ENCODE results near the gene ENPP1. TPM values are rescaled to one million over a fixed set of nuclear protein-coding genes. Genes with fewer than 3 reads are reported as not detected.

Gene ENPP1
- polyA plus RNA-seq, 3 donors, result not detected

- DNase-seq, result no peak
- Histone ChIP-seq H3K36me3 (replicated peaks in 1 of 2; ENCODE audit: control insufficient read depth in 1 of 2, insufficient read depth in 2 of 2, low read length in 2 of 2) (no peaks in the 10 kb centered on the region), H3K4me3 (replicated peaks in 1 of 3; ENCODE audit: low read depth in 2 of 3, low read length in 3 of 3) (no peak overlapping the region), H3K27me3 (ENCODE audit: control insufficient read depth in 2 of 2, insufficient read depth in 2 of 2, low read length in 2 of 2) (no peaks in the 10 kb centered on the region), H2AFZ (ENCODE audit: insufficient read depth, low read depth, low read length, poor library complexity, severe bottlenecking) (no peak overlapping the region), H3K27ac (ENCODE audit: low read depth in 1 of 2, low read length in 2 of 2) (no peak overlapping the region), H3K9me3 (replicated peaks in 1 of 2; ENCODE audit: control insufficient read depth in 1 of 2, insufficient read depth in 1 of 2, low read length in 2 of 2) (peaks cover 0 to 6% of the 10 kb centered on the region in 2 donors), H3K79me2 (ENCODE audit: insufficient read depth, low read length) (no peaks in the 10 kb centered on the region), H3K9ac (ENCODE audit: insufficient read depth, low read length, poor library complexity, severe bottlenecking) (no peak overlapping the region), H3K4me1 (ENCODE audit: control insufficient read depth in 1 of 2, insufficient read depth in 2 of 2, low read length in 2 of 2) (no peaks in the 10 kb centered on the region), H3K4me2 (replicated peaks; ENCODE audit: extremely low read depth, low read length, poor library complexity, severe bottlenecking) (no peak overlapping the region), H4K20me1 (ENCODE audit: insufficient read depth, low read length) (no peaks in the 10 kb centered on the region)
- no peaks in the 10 kb centered on the region for H3K36me3 Mint-ChIP-seq
- peaks cover 3 to 4% (median 3%) of the 10 kb centered on the region in 3 donors for H3K27me3 Mint-ChIP-seq (ENCODE audit: low read depth in 3 of 3)
- no peak overlapping the region for H3K4me3 Mint-ChIP-seq
- no peaks in the 10 kb centered on the region for H3K4me1 Mint-ChIP-seq
- no peak overlapping the region for H3K27ac Mint-ChIP-seq
- peaks cover 0 to 12% (median 5%) of the 10 kb centered on the region in 7 donors for H3K9me3 Mint-ChIP-seq
- intact Hi-C loops (cut with micrococcal nuclease), result no loop called here
- no peak for TF ChIP-seq CTCF (IDR thresholded peaks at IDR 0.05)
These were observed 20.7 kb upstream of the ENPP1 start for GRCh38 chr6:131787079-131787478.

GRCh38 chr6:131787766-131788712 lies 19.8 kb upstream of the ENPP1 start:
- H3K36me3 Mint-ChIP-seq, result no peaks in the 10 kb centered on the region
- H3K27ac Mint-ChIP-seq, result no peak overlapping the region
- Histone ChIP-seq H3K36me3 (replicated peaks in 1 of 2; ENCODE audit: control insufficient read depth in 1 of 2, insufficient read depth in 2 of 2, low read length in 2 of 2) (no peaks in the 10 kb centered on the region), H3K4me1 (ENCODE audit: control insufficient read depth in 1 of 2, insufficient read depth in 2 of 2, low read length in 2 of 2) (no peaks in the 10 kb centered on the region), H3K9me3 (replicated peaks in 1 of 2; ENCODE audit: control insufficient read depth in 1 of 2, insufficient read depth in 1 of 2, low read length in 2 of 2) (peaks cover 0 to 3% of the 10 kb centered on the region in 2 donors), H3K4me2 (replicated peaks; ENCODE audit: extremely low read depth, low read length, poor library complexity, severe bottlenecking) (no peak overlapping the region), H3K79me2 (ENCODE audit: insufficient read depth, low read length) (no peaks in the 10 kb centered on the region), H3K27me3 (ENCODE audit: control insufficient read depth in 2 of 2, insufficient read depth in 2 of 2, low read length in 2 of 2) (no peaks in the 10 kb centered on the region), H3K27ac (ENCODE audit: low read depth in 1 of 2, low read length in 2 of 2) (no peak overlapping the region), H4K20me1 (ENCODE audit: insufficient read depth, low read length) (no peaks in the 10 kb centered on the region), H3K4me3 (replicated peaks in 1 of 3; ENCODE audit: low read depth in 2 of 3, low read length in 3 of 3) (no peak overlapping the region), H3K9ac (ENCODE audit: insufficient read depth, low read length, poor library complexity, severe bottlenecking) (no peak overlapping the region), H2AFZ (ENCODE audit: insufficient read depth, low read depth, low read length, poor library complexity, severe bottlenecking) (no peak overlapping the region)
- peaks cover 3 to 4% (median 3%) of the 10 kb centered on the region in 3 donors for H3K27me3 Mint-ChIP-seq (ENCODE audit: low read depth in 3 of 3)
- H3K4me1 Mint-ChIP-seq, result no peaks in the 10 kb centered on the region
- no peak overlapping the region for H3K4me3 Mint-ChIP-seq
- no peak for TF ChIP-seq CTCF (IDR thresholded peaks at IDR 0.05)
- H3K9me3 Mint-ChIP-seq, result peaks cover 0 to 11% (median 5%) of the 10 kb centered on the region in 7 donors
- no peak for DNase-seq
- intact Hi-C loops (cut with micrococcal nuclease), result no loop called here
- WGBS (ENCODE audit: insufficient coverage), result 98% methylated on average over 4 of the region's 8 CpGs
